ENCODE data around the gene KSR2.
A peak's percentile ranks its signal among the peaks of the same experiment; 100 is the strongest.
"Not testable (repeated sequence)": the region's sequence is repeated elsewhere in the genome, so short reads cannot be mapped to it uniquely, and the experiment has no call there.

Gene KSR2

GRCh38 chr12:117640511-117640910 lies 328.3 kb downstream of the KSR2 start:
- no peak for DNase-seq (ENCODE audit: low read depth in 3 of 3)

- DNase-seq (ENCODE audit: low read depth in 3 of 3), result no peak
Observed at GRCh38 chr12:117629454-117629853, 339.3 kb downstream of the KSR2 start.

- DNase-seq (ENCODE audit: low read depth in 3 of 3), result not testable (repeated sequence)
Observed at GRCh38 chr12:117628711-117629110, 340.1 kb downstream of the KSR2 start.

GRCh38 chr12:117622741-117623140 lies 346.0 kb downstream of the KSR2 start:
- DNase-seq (ENCODE audit: low read depth in 3 of 3), result no peak

- DNase-seq (ENCODE audit: low read depth in 3 of 3), result no peak
Observed at GRCh38 chr12:117622087-117622486, 346.7 kb downstream of the KSR2 start.

GRCh38 chr12:117607778-117608177 lies 361.0 kb downstream of the KSR2 start:
- DNase-seq (ENCODE audit: low read depth in 3 of 3), result no peak

GRCh38 chr12:117606945-117607344 lies 361.8 kb downstream of the KSR2 start:
- DNase-seq (ENCODE audit: low read depth in 3 of 3), result no peak

GRCh38 chr12:117606024-117606423 lies 362.8 kb downstream of the KSR2 start:
- DNase-seq (ENCODE audit: low read depth in 3 of 3), result no peak

GRCh38 chr12:117603316-117604113 lies 365.3 kb downstream of the KSR2 start:
- DNase-seq (ENCODE audit: low read depth in 3 of 3), result no peak

- DNase-seq (ENCODE audit: low read depth in 3 of 3), result no peak
Observed at GRCh38 chr12:117599849-117600248, 368.9 kb downstream of the KSR2 start.

- DNase-seq (ENCODE audit: low read depth in 3 of 3), result no peak
Observed at GRCh38 chr12:117596968-117597367, 371.8 kb downstream of the KSR2 start.

GRCh38 chr12:117595751-117596150 lies 373.0 kb downstream of the KSR2 start:
- no peak for DNase-seq (ENCODE audit: low read depth in 3 of 3)

GRCh38 chr12:117594481-117594880 lies 374.3 kb downstream of the KSR2 start:
- DNase-seq (ENCODE audit: low read depth in 3 of 3), result no peak

GRCh38 chr12:117593815-117594400 lies 374.9 kb downstream of the KSR2 start:
- no peak for DNase-seq (ENCODE audit: low read depth in 3 of 3)

- DNase-seq (ENCODE audit: low read depth in 3 of 3), result no peak
Observed at GRCh38 chr12:117592588-117593305, 376.0 kb downstream of the KSR2 start.

GRCh38 chr12:117590999-117591398 lies 377.8 kb downstream of the KSR2 start:
- DNase-seq (ENCODE audit: low read depth in 3 of 3), result no peak

GRCh38 chr12:117590386-117590785 lies 378.4 kb downstream of the KSR2 start:
- no peak for DNase-seq (ENCODE audit: low read depth in 3 of 3)

GRCh38 chr12:117589021-117589420 lies 379.8 kb downstream of the KSR2 start:
- DNase-seq (ENCODE audit: low read depth in 3 of 3), result no peak

- DNase-seq (ENCODE audit: low read depth in 3 of 3), result peak; percentile 10 to 22 (median 11)
Observed at GRCh38 chr12:117587631-117588287, 381.0 kb downstream of the KSR2 start.

GRCh38 chr12:117583677-117584225 lies 385.0 kb downstream of the KSR2 start:
- no peak for DNase-seq (ENCODE audit: low read depth in 3 of 3)

GRCh38 chr12:117583092-117583491 lies 385.7 kb downstream of the KSR2 start:
- no peak for DNase-seq (ENCODE audit: low read depth in 3 of 3)
